Measurements from ENCODE around the gene CCNA1.

Gene CCNA1

GRCh38 chr13:36432106-36432544 is at the start of gene CCNA1:
Gene CCNA1, plus strand, starts transcription at chr13:36432495. Its CDS starts 562 bp downstream, at chr13:36433057.
- peak; percentile 75 for DNase-seq

- DNase-seq = no peak
Observed at GRCh38 chr13:36385489-36385888, 46.8 kb upstream of the CCNA1 start.

DNA sequence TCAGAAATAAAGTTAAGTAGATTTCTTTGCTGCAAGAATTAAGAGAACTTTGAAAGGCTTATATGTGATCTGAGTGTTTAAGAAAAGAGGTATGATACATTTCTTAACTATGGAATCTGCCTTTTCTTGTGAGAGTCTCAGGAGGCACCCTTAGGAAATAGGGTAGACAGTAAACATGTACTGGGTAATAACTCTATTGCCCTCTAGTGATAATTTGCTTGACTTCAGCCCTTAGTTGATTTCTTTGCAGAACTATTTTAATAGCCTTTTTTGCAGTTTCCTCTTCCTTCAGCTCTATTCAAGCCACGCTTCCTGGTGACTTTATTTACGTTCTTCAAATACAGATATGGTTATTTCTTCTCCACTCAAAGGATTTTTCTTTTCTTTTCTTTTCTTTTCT is 37.0 kb upstream of the CCNA1 start:
- peak; percentile 16 for DNase-seq

GRCh38 chr13:36405151-36405550 is 27.1 kb upstream of the CCNA1 start:
- no peak for DNase-seq

DNA sequence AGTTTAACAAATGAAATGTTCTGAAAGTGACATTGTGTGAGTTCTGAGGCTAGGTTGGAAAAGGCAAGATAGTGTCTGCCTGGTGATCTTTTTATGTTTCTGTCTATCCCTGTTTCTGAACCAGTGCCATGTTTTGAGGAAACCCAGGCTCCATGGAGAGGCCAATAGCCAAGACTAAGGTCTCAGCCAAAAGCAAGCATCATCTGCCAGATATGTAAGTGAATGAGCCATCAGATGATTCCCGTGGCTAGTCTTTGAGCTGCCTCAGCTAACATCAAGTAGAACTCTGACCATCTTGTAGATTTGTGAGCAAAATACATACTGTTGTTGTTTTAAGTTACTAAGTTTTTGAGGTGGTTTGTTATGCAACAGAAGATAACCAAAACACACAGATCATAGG is 19.6 kb upstream of the CCNA1 start:
- DNase-seq = no peak

GRCh38 chr13:36413161-36413560 is 19.1 kb upstream of the CCNA1 start:
- no peak for DNase-seq

GRCh38 chr13:36414461-36414860 is 17.8 kb upstream of the CCNA1 start:
- no peak for DNase-seq

DNA sequence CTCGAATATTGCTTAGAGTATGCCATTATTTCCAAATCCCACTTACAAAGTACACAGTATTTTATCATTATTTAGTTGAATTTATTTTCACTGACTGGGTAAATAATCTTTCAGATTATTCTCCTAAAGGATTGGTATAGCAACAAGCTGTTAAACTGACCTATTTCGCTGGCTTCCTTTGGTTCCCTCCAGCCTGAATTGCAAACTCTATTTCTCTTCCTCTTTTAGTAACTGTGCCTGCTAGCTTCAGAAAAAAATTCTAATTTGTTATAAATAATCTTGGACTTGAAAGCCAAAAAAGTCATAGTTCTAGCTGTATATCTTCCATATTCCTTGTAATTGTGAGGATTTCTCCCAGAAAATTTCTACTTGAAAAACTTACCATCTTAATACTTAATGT is 15.0 kb upstream of the CCNA1 start:
- no peak for DNase-seq

- DNase-seq = no peak
Observed at GRCh38 chr13:36418022-36418805, 14.1 kb upstream of the CCNA1 start.

- DNase-seq = peak; percentile 45
Observed at GRCh38 chr13:36420437-36420891, 11.8 kb upstream of the CCNA1 start.

GRCh38 chr13:36421447-36421846 is 10.8 kb upstream of the CCNA1 start:
- DNase-seq = no peak

GRCh38 chr13:36428086-36428485 is 4.2 kb upstream of the CCNA1 start:
- no peak for DNase-seq

- DNase-seq = no peak
Observed at GRCh38 chr13:36430247-36431203, 1.8 kb upstream of the CCNA1 start.

DNA sequence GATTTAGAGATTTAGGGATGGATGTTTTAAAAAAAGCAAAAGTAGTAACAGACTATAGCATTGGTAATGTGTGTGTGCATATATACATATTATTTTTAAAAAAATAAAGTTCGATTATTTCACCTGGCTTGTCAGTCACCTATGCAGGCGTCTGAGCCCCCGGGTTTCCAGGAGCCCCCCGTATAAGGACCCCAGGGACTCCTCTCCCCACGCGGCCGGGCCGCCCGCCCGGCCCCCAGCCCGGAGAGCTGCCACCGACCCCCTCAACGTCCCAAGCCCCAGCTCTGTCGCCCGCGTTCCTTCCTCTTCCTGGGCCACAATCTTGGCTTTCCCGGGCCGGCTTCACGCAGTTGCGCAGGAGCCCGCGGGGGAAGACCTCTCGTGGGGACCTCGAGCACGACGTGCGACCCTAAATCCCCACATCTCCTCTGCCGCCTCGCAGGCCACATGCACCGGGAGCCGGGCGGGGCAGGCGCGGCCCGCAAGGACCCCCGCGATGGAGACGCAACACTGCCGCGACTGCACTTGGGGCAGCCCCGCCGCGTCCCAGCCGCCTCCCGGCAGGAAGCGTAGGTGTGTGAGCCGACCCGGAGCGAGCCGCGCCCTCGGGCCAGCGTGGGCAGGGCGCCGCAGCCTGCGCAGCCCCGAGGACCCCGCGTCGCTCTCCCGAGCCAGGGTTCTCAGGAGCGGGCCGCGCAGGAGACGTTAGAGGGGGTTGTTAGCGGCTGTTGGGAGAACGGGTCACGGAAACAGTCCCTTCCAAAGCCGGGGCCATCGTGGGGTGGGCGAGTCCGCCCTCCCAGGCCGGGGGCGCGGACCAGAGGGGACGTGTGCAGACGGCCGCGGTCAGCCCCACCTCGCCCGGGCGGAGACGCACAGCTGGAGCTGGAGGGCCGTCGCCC is 840 bp upstream of the CCNA1 start:
- DNase-seq = peak; percentile 32

- DNase-seq = no peak
Observed at GRCh38 chr13:36436811-36437210, 4.5 kb downstream of the CCNA1 start.

DNA sequence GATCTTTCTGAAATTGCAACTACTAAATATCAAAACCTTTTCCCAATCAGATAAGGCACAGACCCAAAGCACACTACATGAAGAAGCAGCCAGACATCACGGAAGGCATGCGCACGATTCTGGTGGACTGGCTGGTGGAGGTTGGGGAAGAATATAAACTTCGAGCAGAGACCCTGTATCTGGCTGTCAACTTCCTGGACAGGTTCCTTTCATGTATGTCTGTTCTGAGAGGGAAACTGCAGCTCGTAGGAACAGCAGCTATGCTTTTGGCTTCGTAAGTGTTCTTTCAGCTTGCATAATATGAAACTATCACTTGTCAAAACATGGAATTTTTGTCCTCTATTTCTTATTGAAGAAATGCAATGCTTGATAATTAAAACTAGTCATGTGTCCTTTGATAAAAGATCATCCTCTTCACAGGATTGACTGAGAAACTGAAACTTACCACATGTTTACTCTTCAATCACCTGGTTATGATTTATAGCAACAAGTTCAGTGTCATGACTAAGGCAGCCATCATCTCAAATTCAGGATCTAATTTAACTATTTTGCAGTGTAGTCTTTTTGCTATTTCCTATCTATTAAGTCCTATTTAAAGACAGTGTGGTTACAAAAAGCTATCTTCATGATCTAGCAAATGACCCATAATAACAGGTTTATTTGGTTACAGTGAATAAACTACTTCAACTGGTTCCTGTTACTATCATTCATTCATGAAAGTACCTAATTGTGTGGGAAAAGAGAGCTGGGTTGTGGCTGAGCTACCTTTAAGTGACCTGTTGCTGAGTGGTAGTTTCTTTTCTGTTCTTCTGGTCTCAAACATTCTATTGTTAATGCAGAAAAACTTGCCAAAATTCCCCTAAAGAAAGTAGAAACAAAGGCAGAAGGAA is 6.5 kb downstream of the CCNA1 start:
- DNase-seq = no peak

GRCh38 chr13:36445278-36445677 is 13.0 kb downstream of the CCNA1 start:
- no peak for DNase-seq

GRCh38 chr13:36445891-36446351 is 13.6 kb downstream of the CCNA1 start:
- DNase-seq = no peak

DNA sequence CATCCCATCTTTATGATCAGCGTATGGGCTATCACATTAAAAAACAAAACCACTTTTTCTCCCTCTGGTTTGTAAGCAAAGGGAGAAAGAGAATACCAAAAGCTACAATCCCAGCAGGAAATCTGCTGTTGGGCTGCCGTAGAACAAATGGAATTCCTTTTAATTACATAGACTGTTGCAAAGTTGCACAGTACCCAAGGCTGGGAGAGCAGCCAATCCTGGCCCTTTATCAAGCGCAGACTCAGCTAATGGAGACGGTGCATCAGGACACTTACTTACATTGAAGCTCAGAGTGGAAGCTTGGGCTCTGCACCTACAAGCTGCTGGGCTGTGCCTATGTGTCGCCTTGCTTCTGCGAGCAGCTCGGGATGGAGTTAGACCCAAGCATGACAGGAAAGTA is 15.2 kb downstream of the CCNA1 start:
- no peak for DNase-seq

DNA sequence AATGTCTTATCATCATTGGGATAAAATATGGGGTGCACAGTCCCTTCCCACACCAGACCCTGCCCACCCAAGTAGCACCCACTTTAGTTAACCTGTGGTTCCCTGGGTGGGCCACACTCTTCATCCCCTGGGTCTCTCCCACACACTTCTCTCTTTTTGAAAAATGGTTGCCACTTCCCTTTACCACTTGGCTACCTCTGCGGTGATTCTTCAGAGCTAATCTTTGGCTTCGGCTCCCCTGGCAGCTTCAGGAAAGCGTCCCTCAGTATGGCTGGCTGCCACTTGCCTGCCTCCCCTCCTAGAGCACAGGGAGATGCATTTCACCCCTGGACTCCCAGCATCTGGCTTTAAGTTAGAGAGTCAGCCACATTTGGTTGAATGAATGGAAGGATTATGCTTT is 18.2 kb downstream of the CCNA1 start:
- DNase-seq = no peak

DNA sequence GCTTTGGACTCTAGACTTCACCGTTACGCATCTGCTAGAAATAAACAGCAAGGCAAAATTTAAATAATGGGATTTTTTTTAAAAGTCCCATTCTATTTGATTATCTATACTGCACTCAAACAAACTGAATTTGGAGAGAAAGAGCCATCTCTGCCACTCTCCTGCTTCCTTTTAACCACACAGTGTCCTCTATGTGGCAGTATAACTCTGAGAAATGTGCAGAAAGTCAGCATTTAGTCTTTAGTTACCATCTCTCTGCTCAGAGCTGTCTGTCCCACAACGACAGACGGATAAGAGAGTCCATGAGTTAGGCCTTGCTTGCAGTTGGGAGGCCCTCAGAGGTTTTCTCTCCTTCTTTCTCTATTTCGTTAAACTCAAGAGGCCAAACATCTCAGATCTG is 21.2 kb downstream of the CCNA1 start:
- no peak for DNase-seq

DNA sequence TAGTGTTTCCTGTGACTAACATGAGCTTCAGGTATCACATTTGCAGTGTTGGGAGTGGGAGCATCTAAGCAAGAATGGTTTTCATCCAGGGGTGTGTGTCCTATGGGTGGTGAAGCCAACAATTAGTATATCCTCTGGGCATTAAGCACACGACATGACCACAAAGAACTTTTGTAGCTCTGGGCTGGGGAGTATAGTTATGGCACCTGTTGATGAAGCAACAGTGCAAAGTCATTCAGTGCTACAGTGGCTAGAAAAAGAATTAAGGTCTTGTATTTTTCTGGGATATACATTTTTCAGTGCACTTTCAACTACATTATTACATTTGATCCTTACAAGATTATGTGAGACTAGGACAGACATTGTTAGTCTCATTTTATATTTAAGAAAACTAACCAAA is 21.8 kb downstream of the CCNA1 start:
- DNase-seq = no peak
